ENCODE data around the gene PIEZO2. TPM values are rescaled to one million over a fixed set of nuclear protein-coding genes. Genes with fewer than 3 reads are reported as not detected.

Gene PIEZO2
- total RNA-seq, 1 donor from 2014 or later: 20.4 TPM

DNA sequence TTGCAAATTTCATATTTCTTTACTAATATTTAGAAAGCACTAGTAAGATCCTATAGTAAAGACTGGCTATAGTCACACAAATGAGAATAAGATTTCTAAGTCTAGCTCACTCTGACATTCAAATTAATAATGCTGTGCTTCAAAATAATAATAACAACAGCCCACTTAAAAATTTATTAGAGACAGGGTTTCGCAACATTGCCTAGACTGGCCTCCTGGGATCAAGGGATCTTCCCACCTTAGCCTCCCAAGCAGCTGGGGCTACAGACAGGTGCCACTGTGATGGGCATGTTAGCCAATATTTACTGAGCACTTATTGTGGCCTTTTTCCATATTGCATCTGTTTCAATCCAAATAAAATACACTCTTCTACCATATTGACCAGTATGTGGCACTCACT, 96.1 kb downstream of the PIEZO2 start:
- no peaks in the 10 kb centered on the region for H3K36me3 ChIP-seq
- H3K27me3 ChIP-seq: no peaks in the 10 kb centered on the region
- TF ChIP-seq CTCF (IDR thresholded peaks at IDR 0.05): no peak
- intact Hi-C loops (cut with DNase I): no loop called here
- H3K9me3 ChIP-seq: no peaks in the 10 kb centered on the region
- no peaks in the 10 kb centered on the region for H3K4me1 ChIP-seq
- H3K27ac ChIP-seq: no peak overlapping the region
- H3K4me3 ChIP-seq: no peak overlapping the region
- no peak for DNase-seq
- ATAC-seq: no peak

GRCh38 chr18:11052800-11053199, 96.6 kb downstream of the PIEZO2 start:
- intact Hi-C loops (cut with DNase I): no loop called here
- TF ChIP-seq CTCF (IDR thresholded peaks at IDR 0.05): no peak
- Histone ChIP-seq H3K9me3 (no peaks in the 10 kb centered on the region), H3K27ac (no peak overlapping the region), H3K4me3 (no peak overlapping the region), H3K36me3 (no peaks in the 10 kb centered on the region), H3K4me1 (no peaks in the 10 kb centered on the region), H3K27me3 (no peaks in the 10 kb centered on the region)
- ATAC-seq (no peak), DNase-seq (no peak)

DNA sequence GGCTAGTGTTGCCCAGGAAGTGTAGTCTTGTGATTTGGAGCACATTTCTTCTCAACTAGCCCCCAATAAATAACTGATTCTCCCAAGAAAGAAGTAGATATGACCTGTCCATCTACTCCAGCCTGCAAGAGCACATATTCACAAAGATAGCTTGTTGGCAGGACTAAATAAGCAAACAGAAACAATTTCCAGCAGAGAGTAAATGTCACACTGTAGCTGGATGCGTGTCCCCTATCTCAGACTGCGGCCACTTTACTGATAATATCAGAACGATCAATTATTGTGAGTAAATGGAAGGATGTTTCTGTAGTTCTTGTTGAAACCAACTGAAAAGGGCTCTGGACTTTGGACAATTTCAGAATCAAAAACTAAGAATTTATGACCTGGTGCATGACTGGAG, 97.9 kb downstream of the PIEZO2 start:
- no peaks in the 10 kb centered on the region for H3K27me3 ChIP-seq
- no peak for TF ChIP-seq CTCF (IDR thresholded peaks at IDR 0.05)
- DNase-seq (no peak), ATAC-seq (no peak)
- intact Hi-C loops (cut with DNase I): no loop called here
- H3K4me1 ChIP-seq: no peaks in the 10 kb centered on the region
- H3K4me3 ChIP-seq: no peak overlapping the region
- H3K27ac ChIP-seq: no peak overlapping the region
- no peaks in the 10 kb centered on the region for H3K36me3 ChIP-seq
- H3K9me3 ChIP-seq: no peaks in the 10 kb centered on the region

DNA sequence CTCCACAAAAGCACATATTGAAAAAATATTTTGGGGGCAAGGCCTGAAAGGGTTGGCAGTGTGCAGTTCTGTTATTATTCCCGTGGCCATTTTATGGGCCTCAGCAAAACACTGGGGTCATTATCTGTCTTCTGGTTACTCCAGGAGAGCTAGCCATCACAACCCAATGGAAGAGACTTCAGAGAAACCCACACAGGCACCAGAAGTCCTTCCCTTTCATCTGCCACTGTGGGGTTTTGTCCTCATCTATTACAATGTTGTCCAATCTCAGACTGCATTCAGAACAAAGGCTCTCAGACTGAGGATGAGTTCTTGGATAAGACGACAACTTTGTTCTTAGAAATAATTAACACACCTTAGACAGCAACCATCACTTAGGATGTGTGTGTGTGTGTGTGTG, 98.4 kb downstream of the PIEZO2 start:
- Histone ChIP-seq H3K27ac (no peak overlapping the region), H3K9me3 (no peaks in the 10 kb centered on the region), H3K4me3 (no peak overlapping the region), H3K36me3 (no peaks in the 10 kb centered on the region), H3K27me3 (no peaks in the 10 kb centered on the region), H3K4me1 (no peaks in the 10 kb centered on the region)
- no peak for ATAC-seq
- DNase-seq: no peak
- intact Hi-C loops (cut with DNase I): no loop called here
- TF ChIP-seq CTCF (IDR thresholded peaks at IDR 0.05): no peak

DNA sequence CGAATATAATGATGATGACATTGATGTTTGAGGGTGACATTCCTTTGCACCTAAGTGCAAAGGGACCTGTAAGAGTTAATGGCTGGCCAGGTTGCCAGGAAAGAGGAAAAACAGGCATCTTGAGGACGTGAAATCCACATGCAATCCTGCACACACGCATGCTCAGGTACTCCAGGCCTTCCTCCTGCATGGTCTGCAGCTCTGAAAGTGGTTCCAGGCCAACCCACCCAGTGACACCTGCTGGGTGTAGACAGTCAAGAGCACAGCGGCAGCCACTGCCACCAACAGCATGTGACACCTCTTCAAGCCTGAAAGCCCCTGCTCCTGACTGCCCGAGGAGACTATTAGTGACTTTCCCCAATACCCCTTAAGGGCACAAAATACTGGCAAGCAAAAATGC, 101.6 kb downstream of the PIEZO2 start:
- DNase-seq (no peak), ATAC-seq (no peak)
- Histone ChIP-seq H3K36me3 (no peaks in the 10 kb centered on the region), H3K27ac (no peak overlapping the region), H3K4me3 (no peak overlapping the region), H3K9me3 (no peaks in the 10 kb centered on the region), H3K27me3 (no peaks in the 10 kb centered on the region), H3K4me1 (no peaks in the 10 kb centered on the region)
- intact Hi-C loops (cut with DNase I): no loop called here
- TF ChIP-seq CTCF (IDR thresholded peaks at IDR 0.05): no peak

GRCh38 chr18:11047156-11047555, 102.2 kb downstream of the PIEZO2 start:
- no peak overlapping the region for H3K4me3 ChIP-seq
- H3K9me3 ChIP-seq: no peaks in the 10 kb centered on the region
- no peak for TF ChIP-seq CTCF (IDR thresholded peaks at IDR 0.05)
- H3K27ac ChIP-seq: no peak overlapping the region
- intact Hi-C loops (cut with DNase I): no loop called here
- no peaks in the 10 kb centered on the region for H3K36me3 ChIP-seq
- no peaks in the 10 kb centered on the region for H3K4me1 ChIP-seq
- no peaks in the 10 kb centered on the region for H3K27me3 ChIP-seq
- DNase-seq: no peak
- no peak for ATAC-seq

Data from upper lobe of right lung (tissue), 1 donor.